ENCODE data around the gene FMN2. TPM values are rescaled to one million over a fixed set of nuclear protein-coding genes. Genes with fewer than 3 reads are reported as not detected.

Gene FMN2
- polyA plus RNA-seq, 3 donors, result not detected

- H3K4me3 Mint-ChIP-seq, result no peak overlapping the region
- intact Hi-C loops (cut with micrococcal nuclease), result no loop called here
- Histone ChIP-seq H2AFZ (ENCODE audit: insufficient read depth, low read depth, low read length, poor library complexity, severe bottlenecking) (no peak overlapping the region), H3K36me3 (replicated peaks in 1 of 2; ENCODE audit: control insufficient read depth in 1 of 2, insufficient read depth in 2 of 2, low read length in 2 of 2) (no peaks in the 10 kb centered on the region), H3K9me3 (replicated peaks in 1 of 2; ENCODE audit: control insufficient read depth in 1 of 2, insufficient read depth in 1 of 2, low read length in 2 of 2) (peaks cover 0 to 1% of the 10 kb centered on the region in 2 donors), H3K79me2 (ENCODE audit: insufficient read depth, low read length) (no peaks in the 10 kb centered on the region), H4K20me1 (ENCODE audit: insufficient read depth, low read length) (no peaks in the 10 kb centered on the region), H3K4me1 (ENCODE audit: control insufficient read depth in 1 of 2, insufficient read depth in 2 of 2, low read length in 2 of 2) (no peaks in the 10 kb centered on the region), H3K27me3 (ENCODE audit: control insufficient read depth in 2 of 2, insufficient read depth in 2 of 2, low read length in 2 of 2) (no peaks in the 10 kb centered on the region), H3K4me2 (replicated peaks; ENCODE audit: extremely low read depth, low read length, poor library complexity, severe bottlenecking) (no peak overlapping the region), H3K27ac (ENCODE audit: low read depth in 1 of 2, low read length in 2 of 2) (no peak overlapping the region), H3K4me3 (replicated peaks in 1 of 3; ENCODE audit: low read depth in 2 of 3, low read length in 3 of 3) (no peak overlapping the region), H3K9ac (ENCODE audit: insufficient read depth, low read length, poor library complexity, severe bottlenecking) (no peak overlapping the region)
- no peak for DNase-seq
- no peak overlapping the region for H3K27ac Mint-ChIP-seq
- no peaks in the 10 kb centered on the region for H3K4me1 Mint-ChIP-seq
- WGBS (ENCODE audit: insufficient coverage), result no CpG with 5 or more reads among the region's 2 CpGs
- no peak for TF ChIP-seq CTCF (IDR thresholded peaks at IDR 0.05)
- peaks cover 0 to 4% (median 0%) of the 10 kb centered on the region in 3 donors for H3K27me3 Mint-ChIP-seq (ENCODE audit: low read depth in 3 of 3)
- peaks cover 0 to 10% (median 5%) of the 10 kb centered on the region in 7 donors for H3K9me3 Mint-ChIP-seq
- no peaks in the 10 kb centered on the region for H3K36me3 Mint-ChIP-seq
These were observed 424.4 kb downstream of the FMN2 start for GRCh38 chr1:240516069-240516468.

GRCh38 chr1:240517891-240518290 lies 426.2 kb downstream of the FMN2 start:
- Mint-ChIP-seq H3K9me3 (peaks cover 0 to 12% (median 6%) of the 10 kb centered on the region in 7 donors), H3K27me3 (ENCODE audit: low read depth in 3 of 3) (peaks cover 0 to 4% (median 0%) of the 10 kb centered on the region in 3 donors), H3K4me3 (no peak overlapping the region), H3K27ac (peak overlapping the region in 1 of 7 donors; percentile 20), H3K4me1 (no peaks in the 10 kb centered on the region), H3K36me3 (no peaks in the 10 kb centered on the region)
- no peak for DNase-seq
- no peak for TF ChIP-seq CTCF (IDR thresholded peaks at IDR 0.05)
- H3K27me3 ChIP-seq (ENCODE audit: control insufficient read depth in 2 of 2, insufficient read depth in 2 of 2, low read length in 2 of 2), result no peaks in the 10 kb centered on the region
- no peak overlapping the region for H3K27ac ChIP-seq (ENCODE audit: low read depth in 1 of 2, low read length in 2 of 2)
- H3K4me3 ChIP-seq (replicated peaks in 1 of 3; ENCODE audit: low read depth in 2 of 3, low read length in 3 of 3), result no peak overlapping the region
- H4K20me1 ChIP-seq (ENCODE audit: insufficient read depth, low read length), result no peaks in the 10 kb centered on the region
- WGBS (ENCODE audit: insufficient coverage), result 76% methylated on average over 4 of the region's 4 CpGs
- intact Hi-C loops (cut with micrococcal nuclease), result no loop called here
- peaks cover 4 to 9% of the 10 kb centered on the region in 2 donors for H3K9me3 ChIP-seq (replicated peaks in 1 of 2; ENCODE audit: control insufficient read depth in 1 of 2, insufficient read depth in 1 of 2, low read length in 2 of 2)
- no peaks in the 10 kb centered on the region for H3K36me3 ChIP-seq (replicated peaks in 1 of 2; ENCODE audit: control insufficient read depth in 1 of 2, insufficient read depth in 2 of 2, low read length in 2 of 2)
- H3K4me1 ChIP-seq (ENCODE audit: control insufficient read depth in 1 of 2, insufficient read depth in 2 of 2, low read length in 2 of 2), result no peaks in the 10 kb centered on the region
- no peak overlapping the region for H3K9ac ChIP-seq (ENCODE audit: insufficient read depth, low read length, poor library complexity, severe bottlenecking)
- H3K79me2 ChIP-seq (ENCODE audit: insufficient read depth, low read length), result no peaks in the 10 kb centered on the region
- H2AFZ ChIP-seq (ENCODE audit: insufficient read depth, low read depth, low read length, poor library complexity, severe bottlenecking), result no peak overlapping the region
- no peak overlapping the region for H3K4me2 ChIP-seq (replicated peaks; ENCODE audit: extremely low read depth, low read length, poor library complexity, severe bottlenecking)
